Ammon's horn (tissue), 1 donor: ENCODE data around the gene LRRC4C.
"Not testable (repeated sequence)": the region's sequence is repeated elsewhere in the genome, so short reads cannot be mapped to it uniquely, and the experiment has no call there.

Experiments used
- DNase-seq: peaks from one replicate; pipeline ENCODE4 v3.0.0-alpha.2; 2016; ENCODE audit warnings: low spot score

LRRC4C gene

GRCh38 chr11:40688369-40688768, 771.1 kb downstream of the LRRC4C start:
- no peak for DNase-seq

DNA sequence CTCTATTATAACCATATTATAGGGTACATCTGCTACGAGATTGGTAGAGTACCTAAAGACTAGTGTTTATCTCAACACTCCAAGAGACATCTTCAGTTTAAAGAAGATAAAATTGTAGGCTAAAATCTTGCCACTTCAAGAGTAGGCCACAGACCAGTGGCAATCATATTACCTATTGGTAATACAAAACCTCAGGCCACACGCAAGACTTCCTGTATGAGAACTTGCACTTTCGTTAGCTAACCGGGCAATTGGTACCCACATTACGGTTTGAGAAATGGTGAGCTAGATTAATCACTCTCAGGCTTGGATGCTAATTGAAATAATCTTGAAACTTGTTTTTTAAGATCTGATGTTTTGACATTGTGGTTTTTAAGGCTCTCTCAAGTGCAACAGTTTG, 772.7 kb downstream of the LRRC4C start:
- DNase-seq: no peak

- no peak for DNase-seq
These were observed 776.4 kb downstream of the LRRC4C start for GRCh38 chr11:40683010-40683409.

GRCh38 chr11:40679276-40679675, 780.2 kb downstream of the LRRC4C start:
- no peak for DNase-seq

- DNase-seq: no peak
These were observed 812.2 kb downstream of the LRRC4C start for GRCh38 chr11:40647295-40647694.

DNA sequence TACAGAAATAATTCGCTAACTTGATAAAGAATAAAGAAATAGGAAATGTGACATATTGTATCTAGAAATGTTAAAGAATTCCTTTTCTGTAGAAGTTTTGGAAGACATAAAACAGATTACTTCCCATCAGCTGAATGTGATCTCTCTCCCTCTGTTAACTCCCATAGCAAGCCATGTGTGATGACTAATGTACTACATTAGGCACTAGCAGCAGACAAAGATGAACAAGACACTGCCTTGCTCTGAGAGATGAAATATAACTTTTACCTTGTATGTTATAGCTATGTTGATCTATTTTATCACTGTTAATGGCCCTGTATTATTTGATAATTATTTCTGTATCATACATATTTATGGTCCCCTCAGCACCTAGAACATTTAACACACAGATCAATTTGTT, 817.2 kb downstream of the LRRC4C start:
- DNase-seq: peak; percentile 14

GRCh38 chr11:40619654-40620053, 839.8 kb downstream of the LRRC4C start:
- no peak for DNase-seq

GRCh38 chr11:40606800-40607199, 852.7 kb downstream of the LRRC4C start:
- no peak for DNase-seq

DNA sequence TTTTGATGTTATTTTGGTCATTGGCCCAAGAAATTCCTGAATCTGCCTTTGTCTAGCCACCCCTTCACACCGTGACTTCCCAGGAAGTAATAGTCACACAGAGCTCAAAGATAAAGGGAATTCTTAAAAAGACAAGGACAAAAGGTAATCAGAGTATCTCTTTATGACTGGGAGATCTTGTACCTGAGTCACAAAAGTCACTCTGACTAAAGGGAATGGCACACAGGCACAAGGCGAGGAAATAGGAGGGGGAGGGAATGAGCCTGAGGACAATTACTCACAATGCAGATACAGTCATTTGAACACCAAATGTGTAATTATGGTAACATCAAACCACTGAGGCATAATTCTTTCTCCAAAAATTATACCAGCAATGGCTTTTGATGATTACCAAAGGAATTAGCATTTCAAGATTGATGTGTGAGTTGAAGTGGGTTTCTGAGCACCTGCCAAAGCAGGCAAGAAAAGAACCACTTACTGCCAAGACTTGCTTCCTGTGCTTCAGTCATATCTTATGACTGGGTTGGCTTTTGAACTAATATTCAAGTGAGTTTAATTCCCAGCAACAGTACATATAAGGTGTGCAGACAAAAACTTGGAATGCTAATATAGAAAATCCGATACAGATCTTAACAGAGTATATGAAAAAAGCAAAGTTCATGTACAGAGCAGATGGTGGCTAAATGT, 856.4 kb downstream of the LRRC4C start:
- no peak for DNase-seq

DNA sequence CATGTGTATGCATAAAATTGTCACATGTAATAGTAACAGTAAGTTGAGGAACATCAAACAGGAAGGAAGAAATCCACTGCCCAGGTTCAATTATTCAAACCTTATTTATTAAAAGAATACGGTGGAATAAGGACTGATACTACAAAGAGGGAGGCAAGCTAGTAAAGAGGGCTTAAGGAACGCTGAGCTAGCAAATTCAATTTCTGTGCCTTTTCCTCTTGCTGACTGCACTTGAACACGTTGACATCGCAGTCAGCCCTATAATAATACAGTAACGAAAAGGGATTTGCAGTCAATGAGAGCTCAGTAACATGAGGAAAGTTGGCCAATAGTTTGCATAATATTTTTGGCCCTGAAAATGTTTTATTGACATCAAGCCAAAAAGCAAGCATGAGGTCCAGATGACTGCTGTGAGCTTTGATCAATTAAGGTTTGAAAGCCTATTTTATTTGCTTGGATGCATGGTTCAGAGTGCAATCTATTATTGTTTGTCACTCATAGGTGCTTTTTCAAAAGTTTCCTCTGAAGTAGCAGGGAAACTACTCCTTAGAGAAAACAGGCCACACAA, 861.8 kb downstream of the LRRC4C start:
- DNase-seq: peak; percentile 7

- DNase-seq: no peak
These were observed 886.1 kb downstream of the LRRC4C start for GRCh38 chr11:40573254-40573891.

GRCh38 chr11:40569947-40570531, 889.4 kb downstream of the LRRC4C start:
- DNase-seq: no peak

DNA sequence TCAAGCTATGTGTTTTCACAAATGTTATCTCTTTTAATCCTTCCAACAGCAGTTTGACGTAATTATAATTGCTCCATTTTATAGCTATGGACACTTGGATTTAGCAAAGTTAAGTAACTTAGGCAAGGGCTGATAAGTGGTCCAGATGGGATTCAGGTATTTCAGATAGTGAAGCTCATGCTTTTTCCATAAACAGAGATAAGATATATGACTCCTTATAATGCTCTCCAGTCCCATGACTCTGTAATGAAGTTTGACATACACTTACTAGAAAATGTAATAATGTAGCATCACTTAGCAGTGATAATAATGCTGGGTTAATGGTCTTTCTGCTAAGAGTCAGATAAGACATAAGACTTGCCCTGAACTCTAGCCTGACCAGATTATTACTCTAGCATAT, 892.1 kb downstream of the LRRC4C start:
- DNase-seq: no peak

DNA sequence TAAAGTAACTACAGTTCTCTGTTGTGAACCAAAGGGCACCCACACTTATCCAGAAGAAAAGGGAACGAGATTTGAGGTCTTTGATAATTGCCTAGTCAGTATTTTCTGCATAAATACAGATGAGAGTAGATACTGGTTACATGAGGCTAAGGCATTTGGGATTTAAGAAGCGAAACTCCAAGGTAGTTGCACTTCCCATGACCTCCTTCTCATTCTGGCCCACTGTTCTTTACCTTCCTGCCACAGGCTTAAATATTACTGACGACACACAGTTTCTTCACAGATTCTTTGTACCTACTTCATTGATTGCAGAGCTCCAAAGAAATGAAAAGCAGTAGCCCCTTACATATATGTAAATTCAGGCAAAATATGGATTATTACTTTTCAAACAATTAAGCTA, 915.3 kb downstream of the LRRC4C start:
- no peak for DNase-seq

GRCh38 chr11:40542821-40543220, 916.6 kb downstream of the LRRC4C start:
- DNase-seq: no peak

GRCh38 chr11:40537734-40538133, 921.7 kb downstream of the LRRC4C start:
- no peak for DNase-seq

DNA sequence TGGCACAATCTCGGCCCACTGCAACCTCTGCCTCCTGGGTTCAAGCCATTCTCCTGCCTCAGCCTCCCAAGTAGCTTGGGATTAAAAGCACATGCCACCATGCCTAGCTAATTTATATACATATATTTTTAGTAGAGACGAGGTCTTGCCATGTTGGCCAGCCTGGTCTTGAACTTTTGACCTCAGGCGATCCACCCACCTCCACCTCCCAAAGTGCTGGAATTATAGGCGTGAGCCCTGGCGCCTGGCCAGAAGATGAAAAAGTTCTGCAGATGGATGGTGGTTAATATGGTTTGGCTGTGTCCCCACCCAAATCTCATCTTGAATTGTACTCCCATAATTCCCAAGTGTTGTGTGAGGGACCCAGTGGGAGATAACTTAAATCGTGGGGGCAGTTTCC, 937.4 kb downstream of the LRRC4C start:
- not testable (repeated sequence) for DNase-seq

GRCh38 chr11:40517122-40517521, 942.3 kb downstream of the LRRC4C start:
- no peak for DNase-seq

DNA sequence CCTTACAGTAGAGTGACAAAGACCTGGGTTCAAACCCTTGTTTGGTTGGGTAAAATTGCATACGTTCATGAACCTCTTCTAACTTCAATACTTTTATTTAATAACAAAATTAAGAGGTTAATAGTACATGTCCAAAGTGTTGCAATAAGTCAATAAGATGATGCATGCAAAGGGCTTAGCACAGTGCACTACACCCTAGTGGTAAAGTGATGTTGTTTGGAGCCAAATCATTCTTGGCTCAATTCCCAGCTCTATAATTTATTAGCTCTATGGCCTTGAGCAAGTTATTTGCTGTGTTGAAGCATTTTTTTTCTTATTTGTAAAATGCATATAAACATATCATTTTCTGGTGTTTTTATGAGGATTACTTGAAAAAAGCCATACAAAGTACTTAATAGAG, 945.3 kb downstream of the LRRC4C start:
- DNase-seq: no peak

DNA sequence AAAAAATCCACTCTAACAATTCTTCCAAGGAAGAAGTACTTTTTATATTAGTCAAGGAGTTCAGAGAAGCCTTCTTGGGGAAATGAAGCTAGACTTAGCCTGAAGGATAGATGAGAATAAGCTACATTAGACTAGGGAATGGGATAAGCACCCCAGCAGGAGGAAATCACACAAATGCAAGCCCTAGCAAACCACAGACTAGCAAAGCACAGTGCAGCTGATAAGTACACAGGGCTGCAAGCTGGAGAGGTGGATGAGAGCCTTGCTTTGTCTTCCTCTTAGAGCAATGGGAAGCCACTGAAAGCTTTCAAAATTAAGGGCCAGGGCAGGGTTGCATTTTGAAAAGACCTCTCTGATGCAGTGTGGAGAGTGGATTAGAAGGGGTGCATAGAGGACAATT, 946.2 kb downstream of the LRRC4C start:
- DNase-seq: no peak

GRCh38 chr11:40508303-40508702, 951.1 kb downstream of the LRRC4C start:
- DNase-seq: no peak

DNA sequence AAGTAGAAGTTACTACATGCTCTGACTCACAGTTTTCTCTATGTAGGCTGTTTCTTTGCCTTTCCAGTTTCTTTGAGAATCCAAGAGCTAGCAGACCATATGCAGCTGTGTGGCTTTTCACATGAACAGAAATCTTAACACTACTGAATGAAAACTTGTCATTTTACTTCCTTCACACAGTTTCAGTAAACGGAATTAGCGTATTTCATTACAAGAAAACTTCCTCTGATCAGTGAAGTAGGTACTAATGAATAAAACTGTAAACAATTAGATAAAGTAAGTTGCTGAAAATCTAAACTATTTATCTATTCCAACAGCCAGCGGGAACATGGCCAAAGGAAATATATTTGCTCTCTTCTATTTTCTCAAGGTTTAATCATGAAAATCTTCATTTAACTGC, 953.2 kb downstream of the LRRC4C start:
- no peak for DNase-seq

GRCh38 chr11:40491341-40491740, 968.1 kb downstream of the LRRC4C start:
- no peak for DNase-seq
